HL-60 (cell line): ENCODE measurements around the gene HOATZ.

Experiments used
- CTCF ChIP-seq: IDR thresholded peaks from one replicate; pipeline ENCODE4 v1.5.1; 2011; ENCODE audit warnings: low read length, control low read depth, inconsistent platforms; ENCODE audit not compliant: insufficient read depth
- GABPA ChIP-seq: IDR thresholded peaks from 2 replicates; pipeline ENCODE4 v1.6.1; 2012; ENCODE audit warnings: low read depth
- POLR2AphosphoS5 ChIP-seq: IDR thresholded peaks from 2 replicates; pipeline ENCODE4 v1.6.1; 2012; ENCODE audit warnings: low read depth
- REST ChIP-seq: IDR thresholded peaks from 2 replicates; pipeline ENCODE4 v1.6.1; 2012; ENCODE audit warnings: low read depth; ENCODE audit not compliant: insufficient replicate concordance
- SPI1 ChIP-seq: IDR thresholded peaks from 2 replicates; pipeline ENCODE4 v1.6.1; 2012; ENCODE audit warnings: low read depth, mild to moderate bottlenecking, borderline replicate concordance

GRCh38 chr11:111562692-111563389 lies 48.3 kb downstream of the HOATZ start:
- TF ChIP-seq CTCF = no peak
- no peak for TF ChIP-seq REST
- no peak for TF ChIP-seq POLR2AphosphoS5
- no peak for TF ChIP-seq SPI1
- no peak for TF ChIP-seq GABPA
